HG03135 (cell line): Measurements from ENCODE around the gene ZRANB1.

ENCODE experiments used
- ATAC-seq: cut with Tn5 transposase; IDR thresholded peaks from one replicate; pipeline ENCODE4 v1.9.1; 2021; ENCODE audit warnings: mild to moderate bottlenecking, moderate library complexity; ENCODE audit not compliant: unreplicated experiment

Gene ZRANB1

GRCh38 chr10:124918906-124919305, 23.0 kb upstream of the ZRANB1 start:
- no peak for ATAC-seq

DNA sequence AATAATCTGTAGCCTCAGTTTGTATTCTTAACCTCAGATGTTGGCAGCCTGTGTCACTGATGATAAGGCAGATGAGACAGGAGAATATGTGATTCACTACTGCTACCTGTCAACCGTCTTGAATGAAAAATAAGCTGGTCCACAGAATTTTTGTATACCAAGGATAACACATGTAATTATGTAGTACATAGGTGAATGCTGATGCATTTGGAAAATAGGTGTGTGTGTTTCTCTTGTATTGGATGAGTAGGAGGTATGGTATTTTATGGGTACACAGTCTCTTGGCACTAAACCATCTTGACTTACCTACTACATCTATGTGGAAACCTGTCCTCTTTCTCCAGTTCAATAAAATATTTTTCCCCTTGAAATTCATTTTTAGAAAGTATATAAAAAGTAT, 20.7 kb upstream of the ZRANB1 start:
- ATAC-seq = no peak

GRCh38 chr10:124923684-124924083, 18.2 kb upstream of the ZRANB1 start:
- ATAC-seq = no peak

DNA sequence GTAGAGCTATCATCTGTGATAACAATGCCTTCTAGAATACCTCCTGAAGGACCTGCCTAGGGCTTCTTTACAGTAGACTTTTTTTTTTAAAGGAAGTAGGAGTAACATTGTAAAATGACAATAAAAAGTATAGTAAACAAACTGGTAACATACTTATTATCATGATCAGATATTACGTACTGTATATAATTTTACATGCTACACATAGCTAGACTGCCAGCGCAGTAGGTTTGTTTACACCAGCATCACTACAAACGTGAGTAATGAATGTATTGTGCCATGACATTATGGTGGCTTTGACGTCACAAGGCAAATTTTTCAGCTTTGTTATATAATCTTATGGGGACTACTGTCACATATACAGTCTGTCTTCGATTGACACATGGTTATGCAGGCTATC, 15.4 kb upstream of the ZRANB1 start:
- ATAC-seq = no peak

GRCh38 chr10:124928087-124928486, 13.8 kb upstream of the ZRANB1 start:
- ATAC-seq = no peak

- ATAC-seq = no peak
Measured at GRCh38 chr10:124928545-124928944, 13.4 kb upstream of the ZRANB1 start.

DNA sequence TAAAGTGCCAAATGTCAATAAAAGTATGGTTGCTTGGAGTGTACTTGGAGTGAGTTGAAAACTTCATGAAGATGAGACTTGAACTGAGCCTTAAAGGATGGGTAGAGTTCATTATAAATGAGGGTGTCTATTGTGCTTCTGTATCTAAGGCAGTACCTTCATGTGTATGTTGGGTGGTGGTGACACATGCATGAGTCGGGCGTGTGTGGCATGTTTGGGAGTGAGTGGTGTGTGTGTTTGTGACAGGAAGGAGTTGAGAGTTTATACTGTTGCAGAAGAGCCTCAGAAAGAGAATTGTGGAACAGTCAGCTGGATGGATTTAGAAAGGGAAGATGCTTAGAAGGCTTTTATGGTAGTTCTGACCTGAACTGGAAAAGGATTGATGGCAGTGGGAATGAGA, 6.0 kb upstream of the ZRANB1 start:
- ATAC-seq = no peak

- ATAC-seq = no peak
Measured at GRCh38 chr10:124936813-124937212, 5.1 kb upstream of the ZRANB1 start.

GRCh38 chr10:124939290-124939689, 2.6 kb upstream of the ZRANB1 start:
- ATAC-seq = no peak

DNA sequence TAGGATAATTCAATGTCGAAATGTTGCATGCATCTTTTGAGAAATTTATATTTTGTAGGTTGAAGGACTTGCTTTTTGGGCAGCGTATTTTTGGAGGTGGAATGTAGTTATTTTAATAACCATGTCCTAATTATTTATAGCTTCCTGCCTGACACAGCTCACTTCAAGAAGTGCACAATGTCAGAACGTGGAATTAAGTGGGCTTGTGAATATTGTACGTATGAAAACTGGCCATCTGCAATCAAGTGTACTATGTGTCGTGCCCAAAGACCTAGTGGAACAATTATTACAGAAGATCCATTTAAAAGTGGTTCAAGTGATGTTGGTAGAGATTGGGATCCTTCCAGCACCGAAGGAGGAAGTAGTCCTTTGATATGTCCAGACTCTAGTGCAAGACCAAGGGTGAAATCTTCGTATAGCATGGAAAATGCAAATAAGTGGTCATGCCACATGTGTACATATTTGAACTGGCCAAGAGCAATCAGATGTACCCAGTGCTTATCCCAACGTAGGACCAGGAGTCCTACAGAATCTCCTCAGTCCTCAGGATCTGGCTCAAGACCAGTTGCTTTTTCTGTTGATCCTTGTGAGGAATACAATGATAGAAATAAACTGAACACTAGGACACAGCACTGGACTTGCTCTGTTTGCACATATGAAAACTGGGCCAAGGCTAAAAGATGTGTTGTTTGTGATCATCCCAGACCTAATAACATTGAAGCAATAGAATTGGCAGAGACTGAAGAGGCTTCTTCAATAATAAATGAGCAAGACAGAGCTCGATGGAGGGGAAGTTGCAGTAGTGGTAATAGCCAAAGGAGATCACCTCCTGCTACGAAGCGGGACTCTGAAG, 620 bp downstream of the ZRANB1 start:
- no peak for ATAC-seq

- ATAC-seq = no peak
Measured at GRCh38 chr10:124943301-124944092, 1.6 kb downstream of the ZRANB1 start.

GRCh38 chr10:124944982-124945381, 3.1 kb downstream of the ZRANB1 start:
- ATAC-seq = no peak

- no peak for ATAC-seq
Measured at GRCh38 chr10:124946945-124947344, 5.0 kb downstream of the ZRANB1 start.

GRCh38 chr10:124949543-124949942, 7.6 kb downstream of the ZRANB1 start:
- ATAC-seq = no peak

DNA sequence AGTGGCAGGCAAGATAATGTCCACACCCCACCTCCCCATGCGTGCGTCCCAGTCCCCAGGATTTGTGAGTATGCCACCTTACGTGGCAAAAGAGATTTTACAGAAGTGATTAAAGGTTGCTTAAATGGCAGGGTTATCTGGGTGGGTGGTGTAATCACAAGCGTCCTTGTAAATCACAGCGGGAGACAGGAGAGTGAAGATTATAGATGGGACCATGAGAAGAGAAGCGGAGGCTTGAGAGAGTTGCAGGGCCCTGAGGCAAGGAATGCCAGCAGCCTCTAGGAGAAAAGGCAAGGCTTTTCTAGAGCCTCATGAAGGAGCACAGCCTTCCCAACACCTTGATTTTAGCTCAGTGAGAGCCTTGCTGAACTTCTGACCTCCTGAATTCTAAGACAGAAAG, 10.2 kb downstream of the ZRANB1 start:
- ATAC-seq = no peak

GRCh38 chr10:124953421-124953820, 11.5 kb downstream of the ZRANB1 start:
- no peak for ATAC-seq

DNA sequence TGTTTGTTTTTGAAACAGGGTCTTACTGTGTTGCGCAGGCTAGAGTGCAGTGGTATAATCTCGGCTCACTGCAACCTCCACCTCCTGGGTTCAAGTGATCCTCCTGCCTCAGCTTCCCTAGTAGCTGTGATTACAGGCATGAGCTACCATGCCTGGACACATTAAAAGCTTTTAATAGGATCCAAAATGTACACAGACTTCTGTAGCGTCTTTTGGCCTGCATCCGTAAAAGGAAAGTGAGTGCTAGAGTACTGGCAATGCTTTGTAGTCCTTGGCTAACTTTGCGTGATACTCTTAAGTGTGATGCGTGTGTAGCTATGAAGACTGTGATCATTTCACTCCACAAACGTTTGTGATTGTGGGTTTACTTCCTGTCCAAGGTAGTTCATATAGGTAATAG, 13.3 kb downstream of the ZRANB1 start:
- no peak for ATAC-seq

DNA sequence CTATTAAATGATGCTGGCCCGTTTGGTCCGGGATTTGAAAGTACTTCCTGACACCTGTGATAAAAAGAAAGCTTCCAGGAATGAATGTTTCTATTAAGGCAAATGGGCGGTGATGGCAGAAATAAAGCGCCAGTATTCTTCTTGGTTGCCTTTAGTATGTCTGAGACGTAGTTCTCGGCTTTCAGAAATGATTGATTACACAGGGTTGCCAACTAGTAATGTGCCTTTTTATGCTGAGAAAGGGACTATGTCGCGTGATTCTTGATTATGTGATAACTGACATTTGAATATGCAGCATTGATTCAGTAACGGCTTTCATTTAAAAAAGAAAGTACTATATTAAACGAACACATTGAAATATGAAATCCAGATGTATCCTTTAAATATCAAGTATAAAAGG, 13.9 kb downstream of the ZRANB1 start:
- ATAC-seq = no peak

DNA sequence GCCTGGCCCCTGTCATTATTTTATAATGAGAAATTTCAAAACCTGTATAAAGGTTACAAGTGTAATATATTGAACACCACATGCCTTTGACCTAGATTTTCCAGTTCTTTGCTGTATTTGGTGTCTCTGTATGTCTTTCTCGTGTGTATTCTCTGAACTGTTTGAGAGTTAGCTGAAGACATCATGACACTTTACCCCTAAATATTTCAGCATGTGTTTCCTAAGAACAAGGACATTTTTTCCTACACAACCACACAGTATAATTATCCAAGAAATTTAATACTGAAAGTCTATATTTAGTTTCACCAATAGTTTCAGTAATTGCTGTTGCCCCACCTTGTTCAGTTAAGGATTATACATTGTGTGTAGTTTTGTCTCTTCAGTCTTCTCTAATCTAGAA, 14.8 kb downstream of the ZRANB1 start:
- ATAC-seq = no peak

- no peak for ATAC-seq
Measured at GRCh38 chr10:124957404-124957947, 15.6 kb downstream of the ZRANB1 start.

GRCh38 chr10:124959564-124959963, 17.6 kb downstream of the ZRANB1 start:
- ATAC-seq = no peak

GRCh38 chr10:124961248-124961570, 19.3 kb downstream of the ZRANB1 start:
- no peak for ATAC-seq
